Peyer's patch (tissue), 4 donors: ENCODE measurements around the gene ZNF598.

Experiments used
- CTCF ChIP-seq, 6 experiments: fragments of 450-650 bp in 4 of 6; fragments of 200-600 bp in 2 of 6; sonication (generic) in 1 of 6; IDR thresholded peaks; one replicate each; pipeline ENCODE4 v1.5.1; 2017 to 2019; ENCODE audit warnings: antibody characterized with exemption in 6 of 6, mild to moderate bottlenecking in 3 of 6, moderate library complexity in 1 of 6
- POLR2A ChIP-seq, 2 donors: fragments of 450-650 bp; IDR thresholded peaks; one replicate each; pipeline ENCODE4 v1.5.1; 2017; ENCODE audit warnings: antibody characterized with exemption in 2 of 2, mild to moderate bottlenecking in 2 of 2, moderate library complexity in 2 of 2

GRCh38 chr16:2004795-2005517 is 4.7 kb downstream of the ZNF598 start:
- TF ChIP-seq CTCF (IDR thresholded peaks at IDR 0.05) = no peak
- no peak for TF ChIP-seq POLR2A (IDR thresholded peaks at IDR 0.05)
